ENCODE data around the gene DNAJC3. TPM values are rescaled to one million over a fixed set of nuclear protein-coding genes. Genes with fewer than 3 reads are reported as not detected.

The DNAJC3 gene
- total and polyA plus RNA-seq, 2 of the 8 experiments (the other 6 are each of a cell fraction or from before 2014, with no cell fraction given), result 4.3 to 24.1 TPM

DNA sequence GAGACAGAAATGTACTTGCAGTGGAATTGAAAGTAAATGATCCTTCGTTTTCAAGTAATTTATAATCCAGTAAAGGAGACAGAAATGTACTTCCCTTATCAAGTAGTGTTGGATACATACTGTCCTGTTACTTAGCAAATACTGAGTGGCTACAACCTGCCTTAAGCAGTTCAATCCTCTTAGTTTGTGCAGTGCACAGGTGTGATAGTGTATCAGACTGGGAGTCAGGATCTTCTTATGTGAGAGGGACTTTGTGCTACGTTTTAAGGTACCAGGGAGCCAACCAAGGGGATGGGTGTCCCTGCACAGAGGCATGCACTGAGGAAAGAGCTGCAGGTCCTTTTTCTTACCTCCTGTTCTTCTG, 111.1 kb downstream of the DNAJC3 start:
- Histone ChIP-seq H2AFZ (ENCODE audit: low read length) (no peak overlapping the region), H4K5ac (ENCODE audit: insufficient read length, low read depth, low read length) (no peak overlapping the region), H3K27ac (ENCODE audit: low read depth, low read length) (no peak overlapping the region), H3K4me1 (replicated peaks in 1 of 4; ENCODE audit: control insufficient read depth in 3 of 4, insufficient read depth in 4 of 4, low read length in 3 of 4) (no peaks in the 10 kb centered on the region), H3K9me3 (ENCODE audit: insufficient read depth in 2 of 2, low read depth in 1 of 2, low read length in 1 of 2) (no peaks in the 10 kb centered on the region), H3K79me2 (ENCODE audit: control insufficient read depth in 1 of 2, insufficient read depth in 2 of 2, low read length in 2 of 2) (no peaks in the 10 kb centered on the region), H3K9ac (replicated peaks in 1 of 4; ENCODE audit: extremely low read depth in 1 of 4, low read depth in 3 of 4, low read length in 3 of 4) (no peak overlapping the region), H3K36me3 (ENCODE audit: control insufficient read depth in 2 of 4, insufficient read depth in 4 of 4, low read length in 3 of 4) (peaks cover 0 to 10% (median 1%) of the 10 kb centered on the region in 4 experiments; a peak in 5 of 8 replicates), H2BK15ac (ENCODE audit: low read length) (no peak overlapping the region), H4K20me1 (replicated peaks in 1 of 2; ENCODE audit: control insufficient read depth in 1 of 2, insufficient read depth in 2 of 2, low read length in 2 of 2) (no peaks in the 10 kb centered on the region), H3K23me2 (ENCODE audit: low read depth, low read length) (no peaks in the 10 kb centered on the region), H3K4ac (replicated peaks; ENCODE audit: insufficient read length, low read depth, low read length) (no peak overlapping the region), H2BK120ac (replicated peaks; ENCODE audit: low read depth, low read length) (no peak overlapping the region), H3K18ac (ENCODE audit: extremely low read depth, low read length) (no peak overlapping the region), H3K4me2 (ENCODE audit: insufficient read depth in 1 of 2, low read depth in 2 of 2, low read length in 2 of 2) (no peak overlapping the region), H2BK5ac (ENCODE audit: low read depth, low read length) (no peak overlapping the region), H3K4me3 (ENCODE audit: extremely low read depth in 1 of 4, insufficient read depth in 2 of 4, low read depth in 3 of 4, low read length in 4 of 4) (no peak overlapping the region), H2AK5ac (ENCODE audit: low read depth, low read length) (no peak overlapping the region), H3K23ac (ENCODE audit: insufficient read length) (no peak overlapping the region), H2BK20ac (ENCODE audit: low read length) (no peak overlapping the region), H3K56ac (replicated peaks; ENCODE audit: insufficient read length, low read depth, low read length) (no peak overlapping the region), H4K8ac (ENCODE audit: extremely low read depth, insufficient read depth, low read length) (no peak overlapping the region), H4K91ac (replicated peaks; ENCODE audit: insufficient read length, low read length) (no peak overlapping the region), H3K79me1 (ENCODE audit: low read depth, low read length) (no peaks in the 10 kb centered on the region), H3K27me3 (replicated peaks in 1 of 4; ENCODE audit: control insufficient read depth in 3 of 4, extremely low read depth in 1 of 4, insufficient read depth in 3 of 4, low read length in 3 of 4) (no peaks in the 10 kb centered on the region), H3K14ac (ENCODE audit: insufficient read length) (no peak overlapping the region), H2BK12ac (ENCODE audit: low read depth, low read length) (no peak overlapping the region)
- TF ChIP-seq ATF3 (IDR thresholded peaks at IDR 0.05; ENCODE audit: insufficient read depth, low read depth, low read length), result no peak
- no peak for TF ChIP-seq EGR1 (IDR thresholded peaks at IDR 0.05; ENCODE audit: borderline replicate concordance, low read depth, low read length)
- TF ChIP-seq MAX (IDR thresholded peaks at IDR 0.05), result no peak
- no peak for TF ChIP-seq KDM4A (IDR thresholded peaks at IDR 0.05; ENCODE audit: low read depth, low read length, severe bottlenecking)
- no peak for TF ChIP-seq HDAC6 (IDR thresholded peaks at IDR 0.05; ENCODE audit: low read depth, low read length)
- TF ChIP-seq BACH1 (IDR thresholded peaks at IDR 0.05; ENCODE audit: low read length), result no peak
- no peak for TF ChIP-seq SP1 (IDR thresholded peaks at IDR 0.05; ENCODE audit: low read depth, low read length)
- TF ChIP-seq RBBP5 (IDR thresholded peaks at IDR 0.05; ENCODE audit: borderline replicate concordance, low read depth, low read length), result no peak
- TF ChIP-seq CHD2 (IDR thresholded peaks at IDR 0.05; ENCODE audit: low read length), result no peak
- WGBS, 2 experiments (ENCODE audit: extremely low coverage in 1 of 2, insufficient coverage in 1 of 2, insufficient read length in 1 of 2, insufficient replicate concordance in 2 of 2, low coverage in 1 of 2, low lambda C conversion rate in 2 of 2, missing lambda C conversion rate in 1 of 2), result 84% methylated on average over 2 of the region's 2 CpGs; no CpG with 5 or more reads in 1 of the 2 experiments
- no peak for FAIRE-seq
- no peak for DNase-seq (ENCODE audit: low read depth in 1 of 2, low spot score in 2 of 2)
- CTCF ChIA-PET (ENCODE audit: partially characterized antibody), result interaction anchor here (0.9 to 1.8 kb wide), 3 partner anchors 24 to 949 kb away, joined by 3 read pairs; no protein-coding TSS in a partner anchor
- POLR2A ChIA-PET (ENCODE audit: partially characterized antibody), result no interaction called here
